HG02642 (cell line): Measurements from ENCODE around the gene SLC24A4.

Experiments used
- ATAC-seq: cut with Tn5 transposase; IDR thresholded peaks from one replicate; pipeline ENCODE4 v1.9.1; 2021; ENCODE audit warnings: mild to moderate bottlenecking; ENCODE audit not compliant: unreplicated experiment, poor library complexity

Gene SLC24A4

GRCh38 chr14:92492258-92492657 lies 169.3 kb downstream of the SLC24A4 start:
- ATAC-seq = no peak

GRCh38 chr14:92493024-92493423 lies 170.1 kb downstream of the SLC24A4 start:
- no peak for ATAC-seq

GRCh38 chr14:92493492-92493891 lies 170.5 kb downstream of the SLC24A4 start:
- ATAC-seq = no peak

GRCh38 chr14:92494512-92494911 lies 171.5 kb downstream of the SLC24A4 start:
- no peak for ATAC-seq

- no peak for ATAC-seq
Measured at GRCh38 chr14:92495027-92495426, 172.1 kb downstream of the SLC24A4 start.

- ATAC-seq = no peak
Measured at GRCh38 chr14:92496191-92496857, 173.4 kb downstream of the SLC24A4 start.

GRCh38 chr14:92497391-92497790 lies 174.4 kb downstream of the SLC24A4 start:
- ATAC-seq = no peak

GRCh38 chr14:92499234-92499633 lies 176.3 kb downstream of the SLC24A4 start:
- no peak for ATAC-seq

GRCh38 chr14:92500491-92500941 lies 177.6 kb downstream of the SLC24A4 start:
- ATAC-seq = no peak

- ATAC-seq = no peak
Measured at GRCh38 chr14:92501891-92502351, 179.0 kb downstream of the SLC24A4 start.

GRCh38 chr14:92502541-92503286 lies 179.7 kb downstream of the SLC24A4 start:
- ATAC-seq = no peak

- ATAC-seq = no peak
Measured at GRCh38 chr14:92503756-92504491, 181.0 kb downstream of the SLC24A4 start.

- no peak for ATAC-seq
Measured at GRCh38 chr14:92505826-92506225, 182.9 kb downstream of the SLC24A4 start.

- no peak for ATAC-seq
Measured at GRCh38 chr14:92506231-92506630, 183.3 kb downstream of the SLC24A4 start.

GRCh38 chr14:92507174-92507768 lies 184.3 kb downstream of the SLC24A4 start:
- ATAC-seq = no peak

- no peak for ATAC-seq
Measured at GRCh38 chr14:92510972-92511371, 188.0 kb downstream of the SLC24A4 start.

GRCh38 chr14:92511453-92512238 lies 188.7 kb downstream of the SLC24A4 start:
- no peak for ATAC-seq

- ATAC-seq = no peak
Measured at GRCh38 chr14:92512807-92513203, 189.8 kb downstream of the SLC24A4 start.

- peak; percentile 65 for ATAC-seq
Measured at GRCh38 chr14:92513204-92513965, 190.4 kb downstream of the SLC24A4 start, which contains the start of gene RIN3. Gene RIN3, plus strand, starts transcription at chr14:92513781. Its CDS starts 152 bp downstream, at chr14:92513933.
